GM18517 (cell line): ENCODE measurements around the gene MCHR1.
"Not testable (repeated sequence)": the region's sequence is repeated elsewhere in the genome, so short reads cannot be mapped to it uniquely, and the experiment has no call there.

Experiments used
- ATAC-seq: cut with Tn5 transposase; IDR thresholded peaks from one replicate; pipeline ENCODE4 v1.9.1; 2021; ENCODE audit warnings: mild to moderate bottlenecking, moderate library complexity; ENCODE audit not compliant: unreplicated experiment

The MCHR1 gene

GRCh38 chr22:40654522-40655167, 24.6 kb upstream of the MCHR1 start:
- no peak for ATAC-seq

- ATAC-seq: not testable (repeated sequence)
These were observed 23.3 kb upstream of the MCHR1 start for GRCh38 chr22:40655941-40656340.

GRCh38 chr22:40656651-40657050, 22.6 kb upstream of the MCHR1 start:
- not testable (repeated sequence) for ATAC-seq

- ATAC-seq: no peak
These were observed 20.1 kb upstream of the MCHR1 start for GRCh38 chr22:40659166-40659565.

- no peak for ATAC-seq
These were observed 18.6 kb upstream of the MCHR1 start for GRCh38 chr22:40660730-40661129.

- no peak for ATAC-seq
These were observed 17.6 kb upstream of the MCHR1 start for GRCh38 chr22:40661671-40662070.

- ATAC-seq: no peak
These were observed 14.0 kb upstream of the MCHR1 start for GRCh38 chr22:40665312-40665711.

- ATAC-seq: no peak
These were observed 13.0 kb upstream of the MCHR1 start for GRCh38 chr22:40666151-40666848.

- no peak for ATAC-seq
These were observed 10.5 kb upstream of the MCHR1 start for GRCh38 chr22:40668611-40669411.

- no peak for ATAC-seq
These were observed 9.2 kb upstream of the MCHR1 start for GRCh38 chr22:40670058-40670457.

- ATAC-seq: no peak
These were observed 7.9 kb upstream of the MCHR1 start for GRCh38 chr22:40671369-40671768.

- no peak for ATAC-seq
These were observed 7.4 kb upstream of the MCHR1 start for GRCh38 chr22:40671796-40672360.

GRCh38 chr22:40673017-40673416, 6.3 kb upstream of the MCHR1 start:
- no peak for ATAC-seq

- ATAC-seq: no peak
These were observed 5.0 kb upstream of the MCHR1 start for GRCh38 chr22:40674274-40674673.

GRCh38 chr22:40676166-40676565, 3.1 kb upstream of the MCHR1 start:
- ATAC-seq: not testable (repeated sequence)

GRCh38 chr22:40676644-40677043, 2.6 kb upstream of the MCHR1 start:
- no peak for ATAC-seq

GRCh38 chr22:40678493-40679248, 613 bp upstream of the MCHR1 start:
- ATAC-seq: no peak

GRCh38 chr22:40679964-40680818, 907 bp downstream of the MCHR1 start:
- no peak for ATAC-seq

GRCh38 chr22:40680819-40681183, 1.5 kb downstream of the MCHR1 start:
- no peak for ATAC-seq

GRCh38 chr22:40681451-40681850, 2.2 kb downstream of the MCHR1 start:
- no peak for ATAC-seq
